CD4-positive, alpha-beta T cell treated with Interleukin-15 for 1 hour (primary cell): Measurements from ENCODE around the gene BICRAL.
"Not testable (repeated sequence)": the region's sequence is repeated elsewhere in the genome, so short reads cannot be mapped to it uniquely, and the experiment has no call there.

Experiments used
- DNase-seq: peaks from one replicate; pipeline ENCODE4 v3.0.0-alpha.2; 2020

Gene BICRAL

DNA sequence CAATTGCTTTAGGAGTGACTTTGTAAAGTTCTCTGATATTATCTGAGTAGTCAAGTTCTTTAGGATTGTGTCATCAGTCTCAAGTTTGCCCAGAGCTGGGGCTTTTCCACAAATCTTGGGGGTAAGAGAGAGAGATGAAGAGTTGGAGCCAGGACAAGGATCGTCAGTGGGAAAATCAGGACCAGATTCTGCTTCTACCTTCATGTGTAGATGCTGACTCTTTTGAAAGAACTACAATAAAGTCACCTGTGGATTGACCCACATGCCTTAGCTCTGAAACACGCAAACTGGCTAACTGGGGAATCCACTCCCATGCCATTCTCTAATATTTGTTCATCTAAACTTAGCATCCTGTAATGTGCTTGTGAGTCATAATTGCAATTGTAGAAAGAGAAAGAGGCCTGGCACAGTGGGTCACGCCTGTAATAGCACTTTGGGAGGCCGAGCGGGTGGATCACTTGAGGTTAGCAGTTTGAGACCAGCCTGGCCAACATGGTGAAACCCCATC lies 15.6 kb upstream of the BICRAL start:
- DNase-seq: no peak

DNA sequence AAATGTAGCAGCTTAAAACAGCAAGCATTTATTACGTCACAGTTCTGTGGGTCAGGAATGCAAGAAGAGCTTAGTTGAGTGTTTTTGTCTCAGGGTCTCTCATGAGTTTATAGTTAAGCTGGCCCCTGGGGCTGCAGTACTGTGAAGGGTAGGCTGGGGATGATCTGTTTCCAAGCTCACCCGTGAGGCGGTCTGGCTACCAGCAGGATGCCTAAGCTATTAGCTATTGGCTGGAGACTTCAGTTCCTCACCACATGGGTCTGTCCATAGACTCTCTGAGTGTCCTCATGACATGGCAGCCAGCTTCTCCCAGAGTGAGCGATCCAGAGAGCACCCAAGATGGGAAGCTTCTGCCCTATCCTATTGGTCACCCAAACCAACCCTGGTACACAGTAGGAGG lies 12.8 kb upstream of the BICRAL start:
- DNase-seq: no peak

DNA sequence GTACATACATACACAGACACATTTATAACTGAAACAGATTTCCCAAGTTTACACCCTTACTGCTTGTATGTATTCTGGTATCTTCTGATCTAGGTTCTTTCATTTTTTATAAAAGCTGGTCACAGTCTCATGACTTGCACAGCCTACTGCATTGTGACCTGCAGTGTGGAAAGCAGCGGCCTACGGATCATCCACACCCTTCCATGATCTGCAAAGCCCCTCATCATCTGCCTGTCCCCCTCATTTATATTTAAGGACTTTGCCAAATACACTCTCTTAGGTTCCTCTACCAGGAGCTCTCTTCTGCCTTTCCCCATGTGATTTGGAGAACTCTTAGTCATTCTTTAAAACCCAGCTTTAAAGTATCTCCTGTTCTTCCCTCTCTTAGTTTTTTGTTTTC lies 12.0 kb upstream of the BICRAL start:
- no peak for DNase-seq

DNA sequence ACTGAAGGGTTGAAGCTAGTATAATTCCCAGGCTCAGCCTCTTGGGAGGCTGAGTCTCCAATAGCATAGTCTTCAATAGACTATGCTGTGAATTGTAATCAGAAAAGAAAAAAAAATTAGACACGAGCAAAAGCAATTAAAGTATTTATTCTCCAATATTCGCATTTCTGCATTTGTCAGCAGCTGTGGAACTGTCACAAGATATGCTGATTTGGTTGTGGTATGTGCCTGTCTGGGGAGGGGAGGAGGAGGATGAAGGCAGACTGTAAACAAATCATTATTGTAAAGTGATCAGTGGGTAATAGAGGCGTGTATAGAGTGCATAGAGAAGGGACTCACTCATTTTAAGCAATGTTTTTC lies 10.1 kb upstream of the BICRAL start:
- DNase-seq: peak; percentile 62

DNA sequence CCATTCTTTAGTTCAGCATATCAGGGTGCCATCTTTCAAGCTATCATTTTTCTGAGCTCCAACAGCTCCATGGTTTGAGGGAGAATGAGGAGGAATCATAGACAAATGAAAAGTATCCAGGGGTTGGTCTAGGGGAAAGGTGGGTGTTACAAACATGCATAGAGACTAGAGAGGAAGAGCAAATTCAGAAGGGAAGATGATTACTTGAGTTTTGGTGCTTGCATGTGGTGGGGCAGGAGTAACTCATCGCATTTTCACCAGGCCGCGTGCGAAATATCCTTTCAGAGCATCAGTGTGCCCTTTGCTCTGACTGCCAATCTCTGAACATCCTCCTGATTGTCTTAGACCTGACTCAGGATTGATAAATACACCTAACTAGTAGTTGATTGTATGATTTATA lies 7.7 kb upstream of the BICRAL start:
- peak; percentile 35 for DNase-seq

DNA sequence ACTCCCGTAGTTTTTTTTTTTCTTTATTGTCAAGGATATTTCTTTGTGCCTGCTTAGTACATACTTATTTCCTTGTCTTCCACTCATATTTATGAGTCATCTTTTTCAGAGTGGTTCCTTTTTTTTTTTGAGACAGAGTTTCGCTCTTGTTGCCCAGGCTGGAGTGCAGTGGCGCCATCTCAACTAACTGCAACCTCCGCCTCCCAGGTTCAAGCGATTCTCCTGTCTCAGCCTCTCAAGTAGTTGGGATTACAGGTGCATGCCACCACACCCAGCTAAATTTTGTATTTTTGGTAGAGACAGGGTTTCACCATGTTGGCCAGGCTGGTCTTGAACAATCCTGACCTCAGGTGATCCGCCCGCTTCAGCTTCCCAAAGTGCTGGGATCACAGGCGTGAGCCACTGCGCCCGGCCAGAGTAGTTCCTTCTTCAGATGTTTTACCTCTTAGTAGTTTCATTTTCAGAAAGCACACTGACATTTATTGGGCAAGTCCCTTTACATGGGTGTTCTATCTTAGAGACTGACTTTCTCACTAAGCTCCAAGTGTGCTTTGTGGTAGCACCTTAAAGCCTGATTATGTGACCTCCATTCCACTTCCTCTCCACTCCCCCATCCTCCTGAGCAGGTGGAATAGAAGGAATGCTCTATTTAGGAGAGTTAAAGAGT lies 6.9 kb upstream of the BICRAL start:
- peak; percentile 68 for DNase-seq

DNA sequence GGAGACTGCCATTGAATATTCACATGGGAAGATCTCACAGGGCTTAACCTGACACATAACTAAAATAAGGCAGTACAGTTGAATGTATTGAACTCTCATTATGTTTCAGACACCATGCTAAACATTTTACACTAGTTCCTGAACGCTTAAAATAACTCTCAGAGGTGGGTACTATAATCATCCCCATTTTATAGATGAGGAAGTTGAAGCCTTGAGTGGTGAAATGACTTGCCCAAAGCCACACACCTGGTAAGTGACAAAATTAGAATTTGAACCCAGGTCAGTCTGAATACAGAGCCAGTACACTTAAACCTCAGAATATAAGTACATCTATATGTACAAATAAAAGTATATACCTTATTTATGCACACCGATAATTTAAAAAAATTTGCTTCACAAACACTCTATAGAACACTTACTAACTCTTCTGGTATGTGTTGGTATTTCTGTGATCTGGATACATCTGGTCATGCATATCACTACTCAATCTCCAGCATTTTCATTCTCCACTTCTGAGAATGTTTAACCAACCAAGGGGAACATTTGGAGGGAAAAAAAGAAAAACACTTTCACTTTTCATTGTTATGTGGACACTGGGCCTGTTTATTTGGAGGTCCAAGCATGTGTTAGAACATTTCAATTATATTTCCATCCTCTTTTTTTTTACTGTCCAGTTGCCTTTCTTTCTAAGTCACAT lies 4.6 kb upstream of the BICRAL start:
- DNase-seq: no peak

DNA sequence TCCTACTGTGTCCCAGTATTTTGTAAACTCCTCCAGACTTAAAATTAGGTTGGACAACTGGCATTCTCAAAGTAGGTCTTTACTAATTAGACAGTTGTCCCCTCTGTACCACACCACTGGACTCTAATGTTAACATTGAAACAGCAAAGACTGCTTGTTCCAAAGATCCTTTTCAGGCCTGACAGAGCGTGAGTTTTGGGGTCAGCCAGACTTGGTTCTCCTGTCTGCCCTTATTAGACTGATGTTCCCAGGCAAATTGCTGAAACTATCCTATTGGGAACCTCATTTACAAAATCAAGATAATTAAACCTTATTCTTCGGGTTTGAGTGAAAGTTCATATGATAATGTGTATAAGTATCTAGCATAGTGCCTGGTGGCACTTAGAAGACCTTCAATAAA lies 3.7 kb upstream of the BICRAL start:
- DNase-seq: no peak

DNA sequence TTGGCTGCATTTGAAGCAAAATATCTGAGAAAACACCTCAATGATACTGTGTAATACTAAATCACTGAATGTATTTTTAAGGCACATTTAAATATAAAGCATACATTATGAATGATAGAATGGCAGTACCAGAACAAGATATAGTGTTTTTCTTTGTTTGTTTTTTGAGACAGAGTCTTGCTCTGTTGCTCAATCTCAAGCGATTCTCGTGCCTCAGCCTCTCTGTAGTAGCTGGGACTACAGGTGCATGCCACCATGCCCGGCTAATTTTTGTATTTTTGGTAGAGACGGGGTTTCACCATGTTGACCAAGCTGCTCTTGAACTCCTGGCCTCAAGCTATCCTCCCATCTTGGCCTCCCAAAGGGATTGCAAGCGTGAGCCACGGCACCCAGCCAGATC lies 2.3 kb upstream of the BICRAL start:
- DNase-seq: no peak

DNA sequence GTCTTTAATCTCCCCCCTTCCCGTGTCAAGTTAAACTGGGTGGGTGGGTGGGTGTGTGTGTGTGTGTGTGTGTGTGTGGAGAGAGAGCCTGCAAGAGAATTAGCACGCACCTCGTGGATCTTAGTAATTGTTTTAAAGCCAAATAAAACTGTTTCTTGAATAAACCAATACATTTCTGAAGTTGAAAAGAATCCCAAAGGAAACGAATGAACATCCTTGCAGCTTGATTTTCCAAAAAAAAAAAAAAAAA lies 381 bp upstream of the BICRAL start:
- no peak for DNase-seq

DNA sequence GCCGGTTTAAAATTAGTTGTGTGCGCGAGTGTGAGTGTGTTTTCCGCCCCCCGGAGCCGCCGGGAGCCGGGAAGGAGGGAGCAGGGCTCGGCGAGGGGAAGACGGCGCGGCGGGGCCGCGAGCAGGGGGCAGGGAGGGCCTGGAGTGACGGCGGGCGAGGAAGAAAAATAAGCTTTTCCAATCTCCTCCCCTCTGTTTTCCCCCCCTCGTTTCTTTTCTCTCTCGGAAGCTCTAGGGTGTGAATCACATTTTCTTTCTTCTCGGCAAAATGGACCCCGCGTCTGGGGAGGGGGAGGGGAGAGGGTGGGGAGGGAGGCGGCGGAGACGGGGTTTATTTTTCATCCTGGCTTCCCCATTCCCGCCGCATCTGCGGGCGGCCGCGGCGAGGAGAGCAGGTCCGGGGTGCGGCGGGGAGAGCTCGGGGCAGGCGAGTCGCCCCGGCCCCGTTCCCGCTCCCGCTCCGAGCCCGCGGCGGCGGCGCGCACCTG lies 881 bp downstream of the BICRAL start:
- DNase-seq: peak; percentile 82

DNA sequence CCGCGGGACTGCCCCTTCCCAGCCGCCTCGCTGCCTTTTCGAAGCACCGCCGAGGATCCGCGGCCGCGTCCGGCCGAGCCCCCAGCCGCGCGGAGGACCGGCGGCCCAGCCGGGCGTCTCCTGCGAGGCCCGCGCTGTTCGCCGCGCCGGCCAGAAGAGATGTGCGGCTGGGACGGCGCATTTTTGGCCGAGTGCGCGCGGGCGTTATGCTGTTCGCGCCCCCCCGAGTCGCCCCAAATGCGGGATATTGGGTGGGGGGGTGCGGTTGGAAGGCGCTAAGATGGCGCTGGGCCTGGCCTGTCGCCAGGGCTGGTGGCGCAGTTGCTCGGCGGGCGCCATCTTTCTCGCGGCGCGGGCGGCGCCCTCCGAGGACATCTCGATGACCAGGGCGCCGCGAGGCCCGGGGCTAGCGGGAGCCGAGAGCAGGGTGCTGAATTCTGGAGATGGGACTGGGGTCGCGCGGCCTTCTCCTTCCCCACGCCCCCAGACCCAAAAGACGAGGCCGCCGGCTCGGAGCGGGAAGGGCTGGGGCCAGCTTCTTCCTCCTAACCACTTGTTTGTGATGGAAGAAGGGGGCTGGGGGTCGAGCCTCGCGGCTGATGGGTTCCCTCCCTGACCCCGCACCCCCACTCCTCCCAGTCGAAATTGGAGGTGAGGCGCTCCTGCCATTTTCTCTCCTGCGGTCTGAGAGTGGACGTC lies 1.5 kb downstream of the BICRAL start:
- peak; percentile 84 for DNase-seq

DNA sequence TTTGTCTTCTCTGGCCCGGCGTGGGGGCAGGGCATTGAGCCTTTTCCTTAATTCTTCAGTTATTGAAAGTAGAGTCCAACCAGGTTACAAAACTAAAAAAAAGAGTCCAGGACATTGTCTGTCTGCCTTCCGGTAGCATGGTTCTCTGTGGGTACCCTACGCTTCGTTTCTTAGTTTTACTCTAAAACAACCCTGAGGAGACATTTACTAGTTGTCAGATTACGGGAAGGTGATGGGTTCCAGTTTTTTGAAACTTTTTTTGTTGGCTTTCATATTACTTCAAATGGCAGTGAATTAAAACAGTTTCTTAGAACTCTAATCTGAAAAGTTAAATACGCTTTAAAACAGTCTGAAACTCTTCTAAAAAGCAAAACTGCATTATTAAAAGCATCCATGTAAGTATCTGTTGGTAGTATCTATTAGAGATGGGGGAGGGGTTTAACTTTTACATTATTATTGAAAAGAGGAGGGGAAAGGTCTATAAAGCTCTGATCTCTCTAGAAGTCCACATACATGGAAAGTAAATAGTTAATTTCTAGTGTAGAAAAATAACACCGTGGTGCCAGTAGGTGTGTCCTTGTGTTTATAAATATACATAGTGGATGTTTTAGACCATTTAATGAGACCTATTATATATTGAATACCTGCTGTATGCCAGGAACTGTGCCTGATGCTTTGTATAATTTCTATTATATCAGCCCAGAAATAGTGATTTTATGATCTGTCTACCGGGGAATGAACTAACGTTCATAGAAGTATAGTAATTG lies 2.2 kb downstream of the BICRAL start:
- no peak for DNase-seq

DNA sequence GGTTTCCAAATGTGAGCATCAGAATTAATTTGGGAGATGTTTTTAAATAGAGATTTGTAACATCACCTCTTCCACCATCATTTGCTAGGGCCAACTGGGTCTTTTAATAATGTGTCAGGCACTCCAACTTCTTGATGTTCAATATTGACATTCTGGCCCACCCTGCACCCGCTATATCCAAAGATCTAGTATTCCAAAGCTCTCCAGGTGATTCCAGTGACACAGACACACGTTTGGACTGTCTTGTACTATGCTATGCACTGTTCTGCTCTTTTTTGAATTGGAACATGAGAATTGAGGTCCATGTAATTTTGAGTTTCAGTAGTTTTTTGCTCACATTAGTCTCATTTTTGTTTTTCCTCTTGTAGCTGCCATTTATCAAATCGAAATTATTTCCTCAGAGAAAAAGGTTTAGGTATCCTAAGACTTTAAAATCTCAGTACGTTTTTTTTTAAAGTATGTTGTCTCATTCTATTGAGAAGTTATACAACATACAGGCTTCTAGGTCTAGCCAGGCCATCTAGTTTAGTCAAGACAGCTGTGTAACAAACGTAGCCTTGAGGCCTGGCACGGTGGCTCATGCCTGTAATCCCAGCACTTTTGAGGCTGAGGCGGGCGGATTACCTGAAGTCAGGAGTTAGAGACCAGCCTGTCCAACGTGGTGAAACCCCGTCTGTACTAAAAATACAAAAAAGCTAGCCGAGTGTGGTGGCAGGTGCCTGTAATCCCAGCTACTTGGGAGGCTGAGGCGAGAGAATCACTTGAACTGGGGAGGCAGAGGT lies 3.1 kb downstream of the BICRAL start:
- no peak for DNase-seq

DNA sequence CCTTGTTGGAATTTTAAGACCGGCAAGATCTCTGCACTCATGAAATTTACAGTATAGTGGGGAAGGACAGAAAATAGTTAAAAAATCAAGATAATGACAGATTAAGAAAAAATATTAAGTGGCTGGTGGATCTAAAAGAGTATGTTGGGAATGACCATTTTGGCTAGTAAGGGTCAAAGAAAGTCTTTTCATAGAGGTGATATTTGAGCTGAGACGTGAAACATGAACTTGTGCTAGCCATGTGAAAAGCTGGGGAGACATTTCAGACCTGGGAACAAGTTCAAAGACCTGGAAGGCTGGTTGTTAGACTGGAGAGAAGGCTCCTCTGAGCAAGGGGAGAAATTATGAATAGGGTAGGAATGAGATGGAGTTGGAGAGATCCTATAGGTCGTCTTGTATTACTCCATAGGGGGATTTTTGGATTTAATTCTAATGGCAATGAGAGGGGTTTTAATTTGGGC lies 4.7 kb downstream of the BICRAL start:
- no peak for DNase-seq

DNA sequence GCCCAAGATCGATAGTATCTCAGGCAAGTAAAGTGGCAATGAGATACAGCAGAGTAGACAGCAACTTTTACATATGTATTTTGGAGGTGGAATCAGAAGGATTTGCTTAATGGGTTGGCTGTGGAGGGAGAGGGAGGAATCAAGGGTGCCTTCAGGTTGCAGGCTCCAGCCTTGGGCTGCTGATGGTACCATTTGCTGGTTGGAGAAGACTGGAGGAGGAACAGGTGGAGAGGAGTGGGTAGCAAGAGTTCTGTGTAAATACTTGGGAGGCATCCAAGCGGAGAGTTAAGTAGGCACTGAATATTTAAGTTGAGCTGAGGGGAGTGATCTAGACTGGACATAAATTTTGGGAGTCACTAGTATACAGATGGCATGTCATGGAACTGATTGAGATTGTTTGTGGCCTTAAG lies 5.2 kb downstream of the BICRAL start:
- no peak for DNase-seq

DNA sequence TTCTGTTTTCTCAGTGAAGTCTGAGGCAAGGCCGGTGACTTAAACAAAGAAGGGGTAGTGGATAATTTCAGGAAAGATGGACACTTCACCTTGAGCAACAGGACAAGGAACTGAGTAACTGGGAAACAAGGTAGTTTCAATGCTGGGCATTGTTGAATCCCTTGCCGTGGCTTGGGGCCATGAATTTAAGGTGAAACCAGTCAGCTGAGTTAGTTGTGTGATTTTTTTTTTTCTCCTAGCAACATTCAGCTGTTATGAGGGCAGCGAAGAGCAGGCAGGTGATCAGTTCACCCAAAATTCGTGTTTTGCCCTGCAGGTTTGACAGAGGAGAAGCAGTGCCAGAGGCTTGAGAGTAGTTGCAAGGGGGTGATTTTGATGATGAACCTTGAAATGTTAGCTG lies 6.8 kb downstream of the BICRAL start:
- DNase-seq: no peak

DNA sequence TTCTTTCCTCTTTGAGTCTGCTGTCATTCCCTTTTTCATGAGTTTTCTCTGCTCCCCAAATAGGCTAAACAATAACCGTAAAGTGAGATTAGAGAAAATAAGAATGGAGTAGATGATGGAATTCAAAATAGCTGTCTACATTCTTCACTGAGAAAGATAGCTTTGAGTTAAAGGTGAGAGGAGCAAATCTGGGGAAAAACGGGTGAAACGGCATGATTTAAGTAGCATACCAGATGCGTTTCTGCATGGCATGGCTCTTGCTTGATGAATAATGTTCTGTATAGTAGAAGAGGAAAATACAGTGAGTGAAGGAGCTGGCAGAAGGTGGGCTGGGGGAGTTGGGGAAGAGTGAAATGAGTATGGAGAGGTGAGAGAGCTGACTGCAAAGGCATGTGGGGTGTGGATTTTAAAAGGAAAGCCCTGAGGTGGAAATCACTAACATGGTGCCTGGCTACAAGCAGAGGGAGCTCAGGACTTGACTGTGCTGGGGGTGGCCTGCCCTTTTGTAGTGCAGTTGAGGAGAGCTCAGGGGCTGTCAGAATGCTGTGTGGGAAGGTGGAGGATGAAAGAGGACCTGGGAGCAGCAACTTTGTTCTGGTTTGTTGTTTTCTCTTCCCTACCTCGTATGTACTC lies 8.8 kb downstream of the BICRAL start:
- DNase-seq: no peak

DNA sequence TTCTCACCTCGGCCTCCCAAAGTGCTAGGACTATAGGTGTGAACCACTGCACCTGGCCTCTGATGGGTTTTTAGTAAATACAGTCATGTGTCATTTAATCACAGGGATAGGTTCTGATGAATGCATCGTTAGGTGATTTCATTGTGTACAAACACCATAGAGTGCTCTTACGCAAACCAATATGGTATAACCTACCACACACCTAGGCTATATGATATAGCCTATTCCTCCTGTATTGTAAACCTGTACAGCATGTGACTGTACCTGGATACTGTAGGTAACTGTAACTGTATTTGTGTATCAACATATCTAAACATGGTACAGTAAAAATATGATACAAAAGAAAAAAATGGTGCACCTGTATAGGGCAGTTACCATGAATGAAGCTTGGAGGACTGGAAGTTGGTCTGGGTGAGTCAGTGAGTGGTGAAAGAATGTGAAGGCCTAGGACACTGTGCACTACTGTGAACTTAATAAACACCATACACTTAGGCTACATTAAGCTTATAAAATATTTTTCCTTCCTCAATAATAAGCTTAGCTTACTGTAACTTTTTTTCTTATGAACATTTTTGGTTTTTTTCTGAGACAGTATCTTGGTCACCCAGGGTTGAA lies 10.0 kb downstream of the BICRAL start:
- no peak for DNase-seq

DNA sequence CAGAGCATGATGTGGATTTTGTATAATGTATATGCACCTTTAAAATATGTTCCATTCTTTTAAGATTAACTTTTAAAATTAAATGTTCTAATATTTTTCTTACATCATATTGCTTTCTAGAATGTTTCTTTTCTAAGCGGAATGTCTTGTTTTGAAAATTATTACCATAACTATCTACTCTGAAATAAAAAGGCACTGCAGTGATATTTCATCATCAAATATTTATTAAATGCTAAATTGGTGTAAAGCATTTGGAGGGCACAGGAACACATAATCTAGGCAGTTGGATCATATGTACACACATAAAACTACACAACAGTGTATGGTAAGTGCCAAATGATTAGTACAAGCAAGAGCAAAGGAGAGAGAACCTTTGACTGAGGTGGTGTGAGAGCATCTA lies 13.8 kb downstream of the BICRAL start:
- no peak for DNase-seq

DNA sequence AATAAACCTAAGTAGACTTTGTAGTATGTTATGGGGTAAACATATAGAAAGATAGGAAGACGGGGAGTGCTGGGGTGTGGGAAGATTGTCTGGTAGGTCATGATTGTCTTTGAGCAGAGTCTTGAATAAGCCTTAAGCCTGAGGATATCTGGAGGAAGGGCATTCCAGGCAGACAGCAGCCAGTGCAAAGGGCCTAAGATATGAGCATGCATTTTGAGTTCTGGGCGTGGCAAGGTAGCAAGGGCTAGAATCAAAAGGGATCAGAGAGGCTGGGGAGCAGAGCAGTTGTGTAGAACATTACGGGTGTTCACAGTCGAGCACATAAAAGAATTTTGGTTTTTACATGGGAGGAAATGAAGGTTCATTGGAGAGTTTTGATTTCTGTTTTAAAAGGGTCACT lies 14.3 kb downstream of the BICRAL start:
- DNase-seq: no peak

DNA sequence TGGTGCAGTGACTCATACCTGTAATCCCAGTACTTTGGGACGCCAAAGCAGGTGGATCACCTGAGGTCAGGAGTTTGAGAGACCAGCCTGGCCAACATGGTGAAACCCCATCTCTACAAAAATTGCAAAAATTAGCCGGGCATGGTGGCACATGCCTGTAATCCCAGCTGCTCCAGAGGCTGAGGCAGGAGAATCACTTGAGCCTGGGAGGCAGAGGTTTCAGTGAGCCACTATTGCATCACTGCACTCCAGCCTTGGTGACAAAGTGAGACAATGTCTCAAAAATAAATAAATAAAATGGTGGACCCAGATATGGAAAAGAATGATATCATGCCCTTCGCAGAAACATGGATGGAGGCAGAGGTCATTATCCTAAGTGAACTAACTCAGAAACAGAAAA lies 15.8 kb downstream of the BICRAL start:
- not testable (repeated sequence) for DNase-seq
